Keratinocyte (primary cell): ENCODE measurements around the gene GPR15LG. TPM values are rescaled to one million over a fixed set of nuclear protein-coding genes. Genes with fewer than 3 reads are reported as not detected.

ENCODE experiments used
- DNase-seq: peaks from one replicate; pipeline ENCODE4 v3.0.0-alpha.2; 2011; ENCODE audit warnings: low read depth, missing footprints, low spot score
- FAIRE-seq: peaks from 2 replicates; lab custom pipeline; 2011; peaks lifted over from hg19 to GRCh38; lab: Jason Lieb, UNC
- H2AFZ ChIP-seq: 2 replicates; pipeline ENCODE4 v1.6.0; 2012; ENCODE audit warnings: low read length, control low read depth, inconsistent platforms; ENCODE audit not compliant: control insufficient read depth
- H3K27ac ChIP-seq: 2 replicates; pipeline ENCODE4 v1.5.1; 2011; ENCODE audit warnings: low read length; ENCODE audit not compliant: control insufficient read depth, insufficient read depth
- H3K27me3 ChIP-seq: 3 replicates; pipeline ENCODE4 v1.6.0; 2011; ENCODE audit warnings: low read length; ENCODE audit not compliant: control insufficient read depth, insufficient read depth; ENCODE audit errors: extremely low read depth
- H3K36me3 ChIP-seq, 2 experiments: 2 replicates in 1 of 2; 3 replicates in 1 of 2; pipeline ENCODE4 v1.5.1; 2011; ENCODE audit warnings: low read length in 2 of 2, mild to moderate bottlenecking in 1 of 2; ENCODE audit not compliant: control insufficient read depth in 2 of 2, insufficient read depth in 2 of 2; ENCODE audit errors: extremely low read depth in 1 of 2
- H3K4me1 ChIP-seq: 3 replicates; pipeline ENCODE4 v1.5.1; 2011; ENCODE audit warnings: low read length; ENCODE audit not compliant: control insufficient read depth, insufficient read depth; ENCODE audit errors: extremely low read depth
- H3K4me2 ChIP-seq: 3 replicates; pipeline ENCODE4 v1.6.0; 2011; ENCODE audit warnings: low read depth, low read length; ENCODE audit not compliant: control insufficient read depth, insufficient read depth; ENCODE audit errors: extremely low read depth
- H3K4me3 ChIP-seq, 3 experiments: fragments of 200-600 bp in 1 of 3; sonication (generic) in 1 of 3; 2 replicates in 2 of 3; 3 replicates in 1 of 3; pipeline ENCODE4 v1.5.1; 2011 to 2016; ENCODE audit warnings: low read length in 3 of 3, mild to moderate bottlenecking in 3 of 3, control low read depth in 2 of 3, inconsistent platforms in 1 of 3, low read depth in 1 of 3, mixed read lengths in 1 of 3, mixed run types in 1 of 3, moderate library complexity in 1 of 3; ENCODE audit not compliant: control insufficient read depth in 2 of 3, insufficient read depth in 2 of 3; ENCODE audit errors: extremely low read depth in 1 of 3
- H3K79me2 ChIP-seq: 2 replicates; pipeline ENCODE4 v1.6.0; 2012; ENCODE audit warnings: low read length; ENCODE audit not compliant: control insufficient read depth, insufficient read depth
- H3K9ac ChIP-seq: 3 replicates; pipeline ENCODE4 v1.6.0; 2011; ENCODE audit warnings: low read length; ENCODE audit not compliant: control insufficient read depth, insufficient read depth; ENCODE audit errors: extremely low read depth
- H3K9me1 ChIP-seq: 3 replicates; pipeline ENCODE4 v1.6.0; 2011; ENCODE audit warnings: low read length; ENCODE audit not compliant: control insufficient read depth, insufficient read depth; ENCODE audit errors: extremely low read depth
- H3K9me3 ChIP-seq: 2 replicates; pipeline ENCODE4 v1.5.1; 2012; ENCODE audit warnings: low read depth, low read length; ENCODE audit not compliant: control insufficient read depth
- H4K20me1 ChIP-seq: 3 replicates; pipeline ENCODE4 v1.6.0; 2011; ENCODE audit warnings: low read length; ENCODE audit not compliant: control insufficient read depth, insufficient read depth; ENCODE audit errors: extremely low read depth
- CTCF ChIP-seq, 3 experiments: IDR thresholded peaks in 1 of 3; conservative IDR thresholded peaks in 1 of 3; optimal IDR thresholded peaks in 1 of 3; 2 replicates in 2 of 3; 3 replicates in 1 of 3; pipeline versions ENCODE3 to v1.5.1; 2011; ENCODE audit warnings: low read length in 3 of 3, mild to moderate bottlenecking in 3 of 3, moderate library complexity in 2 of 3, control low read depth in 1 of 3, inconsistent platforms in 1 of 3; ENCODE audit not compliant: insufficient read depth in 2 of 3; ENCODE audit errors: extremely low read depth in 1 of 3
- EZH2 ChIP-seq: IDR thresholded peaks from one replicate; pipeline ENCODE4 v1.6.1; 2012; ENCODE audit warnings: inconsistent platforms, mild to moderate bottlenecking, low read length, moderate library complexity
- dilution Hi-C: fragments of 300-500 bp; cut with MboI; formaldehyde crosslinking; loops from one replicate; pipeline ENCODE4 v1.7.0; 2020; ENCODE audit warnings: low sequenced_read_pairs; ENCODE audit not compliant: extremely low pct_ligation_motif_present
- polyA plus RNA-seq, 5 experiments: library from polyadenylated mRNA; depleted of rRNA in 3 of 5; stranded (reverse) in 3 of 5; stranded (forward) in 1 of 5; unstranded in 1 of 5; fragments of >200 nt; gene quantifications; 1 replicate in 1 of 5; 2 replicates in 3 of 5; 3 replicates in 1 of 5; pipeline versions ENCODE4 v1.2.1 to v1.2.3, GENCODE V29; 2011 to 2012; ENCODE audit warnings: missing spikeins in 2 of 5, low read depth in 1 of 5, low replicate concordance in 1 of 5

The GPR15LG gene
- polyA plus RNA-seq, 1 donor (not counting 4 experiments of a cell fraction or from before 2014, with no cell fraction given), result 10.4 TPM

DNA sequence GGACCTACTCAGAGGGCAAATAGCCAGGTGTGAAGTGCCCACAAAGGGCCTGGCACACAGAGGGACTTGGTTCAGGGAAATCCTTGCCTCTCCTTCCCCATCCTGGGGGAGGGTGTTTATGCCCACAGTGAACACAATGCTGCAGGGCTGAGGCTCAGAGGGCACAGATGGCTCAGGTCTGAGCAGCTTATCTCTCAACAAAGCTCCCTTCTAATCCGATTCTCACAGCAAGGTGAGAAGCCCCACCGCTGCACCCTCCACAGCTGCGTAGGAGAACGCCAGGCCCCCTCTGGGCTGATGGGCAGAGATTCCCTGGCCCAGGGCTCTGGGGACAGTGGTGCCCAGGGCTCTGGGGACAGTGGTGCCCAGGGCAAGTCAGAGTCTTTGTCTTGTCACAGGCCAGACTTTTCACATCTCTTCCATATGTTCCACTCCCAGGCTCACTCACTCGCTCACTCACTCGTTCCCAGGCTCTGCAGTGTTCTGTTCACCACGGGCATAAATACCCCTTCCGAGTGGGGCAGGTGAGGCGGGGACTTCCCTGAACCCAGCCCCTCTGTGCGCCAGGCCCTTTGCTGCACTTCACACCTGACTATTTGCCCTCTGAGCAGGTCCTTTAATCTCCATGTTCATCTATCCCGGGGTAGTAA lies 12.1 kb downstream of the GPR15LG start:
- Histone ChIP-seq H3K4me2 (no peak overlapping the region), H2AFZ (no peak overlapping the region), H3K27me3 (no peaks in the 10 kb centered on the region), H3K36me3 (no peaks in the 10 kb centered on the region), H3K4me3 (no peak overlapping the region), H3K4me1 (no peaks in the 10 kb centered on the region), H3K9me3 (no peaks in the 10 kb centered on the region), H3K79me2 (no peaks in the 10 kb centered on the region), H3K9me1 (no peaks in the 10 kb centered on the region), H3K27ac (no peak overlapping the region), H3K9ac (no peak overlapping the region), H4K20me1 (no peaks in the 10 kb centered on the region)
- dilution Hi-C loops, result no loop called here
- TF ChIP-seq EZH2 (no peak), CTCF (optimal IDR thresholded peaks at IDR 0.05 in 1 of 3, IDR thresholded peaks at IDR 0.05 in 1 of 3, conservative IDR thresholded peaks at IDR 0.05 in 1 of 3; ENCODE audit: extremely low read depth in 1 of 3, insufficient read depth in 2 of 3, low read length in 3 of 3) (no peak)
- FAIRE-seq, result no peak
- DNase-seq, result no peak

- Histone ChIP-seq H3K27ac (no peak overlapping the region), H3K4me2 (no peak overlapping the region), H3K36me3 (no peaks in the 10 kb centered on the region), H3K27me3 (peaks cover 6% of the 10 kb centered on the region), H3K9ac (no peak overlapping the region), H4K20me1 (no peaks in the 10 kb centered on the region), H2AFZ (no peak overlapping the region), H3K4me3 (no peak overlapping the region), H3K79me2 (no peaks in the 10 kb centered on the region), H3K9me3 (no peaks in the 10 kb centered on the region), H3K4me1 (peaks cover 8% of the 10 kb centered on the region), H3K9me1 (no peaks in the 10 kb centered on the region)
- dilution Hi-C loops, result no loop called here
- TF ChIP-seq EZH2 (no peak), CTCF (optimal IDR thresholded peaks at IDR 0.05 in 1 of 3, IDR thresholded peaks at IDR 0.05 in 1 of 3, conservative IDR thresholded peaks at IDR 0.05 in 1 of 3; ENCODE audit: extremely low read depth in 1 of 3, insufficient read depth in 2 of 3, low read length in 3 of 3) (no peak)
- FAIRE-seq, result no peak
- DNase-seq, result no peak
Measured at GRCh38 chr10:84188815-84189214, 15.2 kb downstream of the GPR15LG start.
